Measurements from ENCODE around the gene TENM4. TPM values are rescaled to one million over a fixed set of nuclear protein-coding genes. Genes with fewer than 3 reads are reported as not detected.
"Not testable (repeated sequence)": the region's sequence is repeated elsewhere in the genome, so short reads cannot be mapped to it uniquely, and the experiment has no call there.

TENM4 gene
- total RNA-seq, 4 donors from 2014 or later = 0.88 to 61.5 (median 4.0) TPM

DNA sequence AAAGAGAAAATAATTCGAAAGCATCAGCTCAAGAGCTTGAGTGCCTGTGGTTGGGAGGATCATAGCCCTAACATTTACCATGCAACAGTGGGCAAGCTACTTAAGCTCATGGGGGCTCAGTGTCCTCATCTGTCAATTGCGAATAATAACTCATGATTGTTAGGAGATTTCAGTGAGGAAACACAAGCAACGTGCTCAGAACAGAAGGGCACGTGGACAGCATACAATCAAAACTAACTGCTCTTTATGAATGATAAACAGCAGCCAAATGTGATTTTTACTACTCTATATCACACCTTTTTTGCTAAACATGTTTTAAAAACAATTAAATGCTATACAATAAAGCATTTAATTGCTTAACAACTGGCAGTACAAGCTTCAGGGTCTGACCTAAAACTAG lies 556.1 kb downstream of the TENM4 start:
- intact Hi-C loops (cut with DNase I; ENCODE audit: low total_unique reads) = no loop called here
- H3K36me3 ChIP-seq = no peaks in the 10 kb centered on the region
- no peaks in the 10 kb centered on the region for H3K27me3 ChIP-seq
- H3K4me3 ChIP-seq = no peak overlapping the region
- TF ChIP-seq CTCF (IDR thresholded peaks at IDR 0.05) (no peak), POLR2A (IDR thresholded peaks at IDR 0.05) (no peak)
- DNase-seq = no peak
- H3K4me1 ChIP-seq = no peaks in the 10 kb centered on the region
- H3K9me3 ChIP-seq = no peaks in the 10 kb centered on the region
- H3K27ac ChIP-seq = no peak overlapping the region

DNA sequence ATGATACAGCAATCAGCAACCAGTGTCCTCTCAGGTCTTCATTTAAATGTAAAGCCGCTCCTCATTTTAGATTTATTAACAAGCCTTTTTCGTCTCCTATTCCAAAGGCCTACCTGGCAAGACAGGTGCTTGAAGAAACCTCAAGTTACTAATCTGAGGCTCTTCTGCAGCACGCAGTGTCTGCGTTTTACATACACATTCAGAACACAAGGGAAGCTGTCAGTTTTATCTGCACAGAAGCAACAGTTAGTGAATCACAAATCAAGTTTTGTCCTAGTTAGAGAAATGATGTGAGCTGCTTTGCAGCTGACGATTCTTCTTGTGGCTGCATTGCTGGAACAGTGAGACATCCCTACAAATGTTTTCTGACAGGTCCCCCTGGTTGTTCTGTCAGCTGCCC lies 557.3 kb downstream of the TENM4 start:
- TF ChIP-seq CTCF (IDR thresholded peaks at IDR 0.05) = no peak

GRCh38 chr11:78879094-78879980 lies 561.5 kb downstream of the TENM4 start:
- H3K27me3 ChIP-seq; intact Hi-C loops (cut with DNase I; ENCODE audit: low total_unique reads); DNase-seq; H3K27ac ChIP-seq; H3K4me1 ChIP-seq; H3K4me3 ChIP-seq; H3K36me3 ChIP-seq; H3K9me3 ChIP-seq: not testable (repeated sequence)

More for the DNA sequence above, 557.3 kb downstream of the TENM4 start:
- H3K9me3 ChIP-seq = no peaks in the 10 kb centered on the region
- no peak overlapping the region for H3K27ac ChIP-seq
- no peak for DNase-seq
- H3K4me1 ChIP-seq = no peaks in the 10 kb centered on the region
- intact Hi-C loops (cut with DNase I; ENCODE audit: low total_unique reads) = no loop called here
- no peaks in the 10 kb centered on the region for H3K27me3 ChIP-seq
- no peaks in the 10 kb centered on the region for H3K36me3 ChIP-seq
- no peak overlapping the region for H3K4me3 ChIP-seq

GRCh38 chr11:78878631-78879030 lies 562.2 kb downstream of the TENM4 start:
- no peaks in the 10 kb centered on the region for H3K27me3 ChIP-seq
- H3K27ac ChIP-seq = no peak overlapping the region
- intact Hi-C loops (cut with DNase I; ENCODE audit: low total_unique reads) = no loop called here
- H3K4me3 ChIP-seq = no peak overlapping the region
- no peaks in the 10 kb centered on the region for H3K36me3 ChIP-seq
- no peak for DNase-seq
- TF ChIP-seq CTCF (IDR thresholded peaks at IDR 0.05) (no peak), POLR2A (IDR thresholded peaks at IDR 0.05) (no peak)
- no peaks in the 10 kb centered on the region for H3K9me3 ChIP-seq
- no peaks in the 10 kb centered on the region for H3K4me1 ChIP-seq

DNA sequence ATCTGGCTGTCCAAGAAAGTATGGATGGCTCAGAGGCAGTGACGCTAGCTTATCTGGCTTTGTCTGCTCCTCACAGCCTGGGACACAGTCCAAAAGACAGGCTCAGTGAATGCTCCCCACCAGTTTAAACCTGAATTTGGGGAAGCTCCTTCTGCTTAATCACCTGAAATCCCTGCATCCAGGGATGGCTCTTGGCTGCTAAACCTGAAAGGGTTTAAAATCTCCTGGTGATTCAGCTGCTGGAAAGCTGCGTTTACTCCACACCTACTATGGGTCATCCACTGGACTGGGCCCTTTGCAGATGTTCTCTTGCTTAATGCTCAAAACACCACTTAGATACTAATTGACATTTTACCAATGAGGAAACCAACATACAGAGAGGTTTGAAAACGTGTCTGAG lies 564.2 kb downstream of the TENM4 start:
- H3K27me3 ChIP-seq = no peaks in the 10 kb centered on the region
- no peaks in the 10 kb centered on the region for H3K36me3 ChIP-seq
- no peak overlapping the region for H3K27ac ChIP-seq
- no peak overlapping the region for H3K4me3 ChIP-seq
- H3K4me1 ChIP-seq = no peaks in the 10 kb centered on the region
- intact Hi-C loops (cut with DNase I; ENCODE audit: low total_unique reads) = no loop called here
- H3K9me3 ChIP-seq = no peaks in the 10 kb centered on the region
- no peak for DNase-seq
- TF ChIP-seq CTCF (IDR thresholded peaks at IDR 0.05) (no peak), POLR2A (IDR thresholded peaks at IDR 0.05) (no peak)

Measured in uterus (tissue), 4 donors.